NCI-H1436 treated with DMSO at 0.1 percent for 48 hours (cell line): ENCODE measurements around the gene KRCC1.
"Not testable (repeated sequence)": the region's sequence is repeated elsewhere in the genome, so short reads cannot be mapped to it uniquely, and the experiment has no call there.

Experiments
- DNase-seq: peaks from one replicate; lab custom pipeline; 2025; lab: John Stamatoyannopoulos, UW

KRCC1 gene

DNA sequence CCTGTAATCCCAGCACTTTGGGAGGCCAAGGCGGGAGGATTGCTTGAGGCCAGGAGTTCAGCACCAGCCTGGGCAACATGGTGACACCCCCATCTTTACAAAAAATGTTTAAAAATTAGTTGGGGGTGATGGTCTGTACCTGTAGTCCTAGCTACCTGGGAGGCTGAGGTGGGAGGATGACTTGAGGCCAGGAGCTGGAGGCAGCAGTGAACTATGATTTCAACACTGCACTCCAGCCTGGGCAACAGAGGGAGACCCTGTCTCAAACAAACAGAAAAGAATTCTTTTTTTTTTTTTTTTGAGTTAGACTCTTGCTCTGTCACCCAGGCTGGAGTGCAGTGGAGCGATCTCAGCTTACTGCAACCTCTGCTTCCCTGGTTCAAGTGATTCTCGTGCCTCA is 55.1 kb downstream of the KRCC1 start:
- DNase-seq, result not testable (repeated sequence)

DNA sequence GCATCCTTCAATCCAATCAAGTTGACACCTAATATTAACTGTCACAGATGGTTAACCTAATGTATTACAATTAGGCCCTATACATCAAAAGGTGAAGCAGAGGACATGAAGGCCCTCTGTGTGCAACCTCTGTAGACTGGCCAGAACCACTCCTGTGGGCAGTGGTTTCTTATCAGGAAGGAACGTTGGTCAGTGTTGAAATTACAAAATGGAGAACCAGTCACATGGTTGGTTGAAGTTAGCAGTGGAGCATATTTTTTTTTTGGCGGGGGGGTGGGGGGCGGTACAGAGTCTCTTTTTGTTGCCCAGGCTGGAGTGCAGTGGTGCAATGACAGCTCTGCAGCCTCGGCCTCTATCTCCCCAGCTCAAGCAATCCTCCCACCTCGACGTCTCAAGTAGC is 59.0 kb downstream of the KRCC1 start:
- no peak for DNase-seq

DNA sequence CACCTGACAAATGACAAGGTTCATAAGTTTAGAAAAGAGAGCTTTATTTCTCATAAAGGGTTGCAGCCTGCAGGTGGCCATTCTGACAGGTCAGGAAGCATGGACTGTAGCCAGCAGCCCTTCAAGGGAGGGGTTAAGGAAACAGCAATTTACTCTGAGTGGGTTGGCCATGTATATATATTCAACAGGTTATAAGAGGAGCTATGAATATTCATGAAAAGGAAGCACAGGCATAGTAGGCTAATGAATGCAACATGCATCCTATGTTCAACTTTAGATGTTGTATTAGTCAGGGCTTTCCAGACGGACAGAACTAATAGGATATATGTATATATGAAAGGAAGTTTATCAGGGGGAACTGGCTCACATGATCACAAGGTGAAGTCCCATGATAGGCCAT is 59.8 kb downstream of the KRCC1 start:
- no peak for DNase-seq

DNA sequence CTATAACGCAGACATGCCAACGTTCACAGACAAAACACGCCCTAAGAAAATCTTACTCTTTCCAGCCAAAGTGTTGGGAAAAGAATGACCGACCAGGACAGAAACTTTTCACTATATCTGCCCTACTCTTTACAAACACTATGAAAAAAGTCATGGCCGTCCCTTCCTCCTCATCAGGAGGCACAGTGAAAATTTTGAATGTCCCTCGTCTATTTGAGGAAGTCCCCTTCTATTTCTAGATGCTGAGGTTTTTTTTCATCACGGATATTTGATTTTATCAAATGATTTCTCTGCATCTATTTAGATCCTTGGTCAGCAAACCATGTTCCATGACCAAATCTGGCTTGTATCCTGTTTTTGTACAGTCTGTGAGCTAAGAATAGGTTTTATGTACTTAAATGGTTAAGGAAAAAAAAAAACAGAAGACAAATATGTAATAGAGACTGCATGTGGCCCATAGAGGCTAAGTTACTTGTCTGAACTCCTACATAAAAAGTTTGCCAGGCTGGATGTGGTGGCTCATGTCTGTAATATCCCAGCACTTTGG is 61.2 kb downstream of the KRCC1 start:
- not testable (repeated sequence) for DNase-seq

DNA sequence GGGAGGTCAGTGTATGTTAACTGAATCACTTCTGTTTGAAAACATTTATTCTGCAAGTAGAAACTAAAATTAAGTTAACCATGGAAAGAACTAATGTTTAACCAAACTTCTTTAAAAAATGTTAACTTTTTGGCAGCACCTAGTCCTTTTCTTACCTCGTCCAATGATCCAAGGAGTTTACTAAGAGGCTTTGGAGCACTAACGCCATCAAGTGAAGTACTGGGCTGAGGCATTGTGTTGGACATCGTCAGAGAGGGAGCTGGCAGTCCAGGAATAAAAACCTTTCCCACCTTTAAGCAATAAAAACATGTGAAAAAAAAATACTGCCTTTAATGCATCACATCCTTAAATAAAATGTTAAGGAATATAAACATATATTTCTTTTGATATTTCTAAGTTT is 63.0 kb downstream of the KRCC1 start:
- DNase-seq, result not testable (repeated sequence)

DNA sequence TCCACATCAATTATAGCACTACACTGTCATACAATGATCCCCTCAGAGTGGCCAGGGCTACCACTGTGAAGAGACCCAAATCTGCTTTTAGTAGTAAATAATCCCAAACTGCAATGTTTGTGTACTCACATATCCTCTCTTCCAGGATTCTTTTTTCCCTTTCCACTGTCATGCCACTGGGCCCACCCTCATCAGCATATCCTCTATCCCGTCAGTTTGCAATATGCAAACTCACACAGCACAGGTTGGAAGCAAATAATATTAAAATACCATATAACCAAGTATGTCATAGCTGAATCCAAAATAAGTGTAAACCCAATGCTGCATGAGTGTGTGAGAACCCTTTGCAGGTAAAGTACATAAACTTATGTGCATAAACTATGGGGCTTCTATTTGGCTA is 68.1 kb downstream of the KRCC1 start:
- not testable (repeated sequence) for DNase-seq

DNA sequence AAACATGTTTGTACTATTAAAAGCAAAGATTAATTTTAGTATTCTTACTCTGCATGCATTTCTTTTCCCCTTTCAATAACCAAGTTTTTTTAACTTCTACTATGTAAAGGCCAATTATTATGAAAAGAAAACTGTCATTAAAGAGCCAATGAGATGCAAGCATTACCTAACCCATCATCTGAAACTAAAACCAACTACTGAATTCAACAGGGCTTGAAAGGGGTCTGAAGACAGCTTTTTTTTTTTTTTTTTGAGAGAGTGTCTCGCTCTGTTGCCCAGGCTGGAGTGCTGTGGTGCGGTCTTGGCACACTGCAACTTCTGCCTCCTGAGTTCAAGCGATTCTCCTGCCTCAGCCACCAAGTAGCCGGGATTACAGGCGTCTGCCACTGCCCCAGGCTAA is 69.7 kb downstream of the KRCC1 start:
- not testable (repeated sequence) for DNase-seq

DNA sequence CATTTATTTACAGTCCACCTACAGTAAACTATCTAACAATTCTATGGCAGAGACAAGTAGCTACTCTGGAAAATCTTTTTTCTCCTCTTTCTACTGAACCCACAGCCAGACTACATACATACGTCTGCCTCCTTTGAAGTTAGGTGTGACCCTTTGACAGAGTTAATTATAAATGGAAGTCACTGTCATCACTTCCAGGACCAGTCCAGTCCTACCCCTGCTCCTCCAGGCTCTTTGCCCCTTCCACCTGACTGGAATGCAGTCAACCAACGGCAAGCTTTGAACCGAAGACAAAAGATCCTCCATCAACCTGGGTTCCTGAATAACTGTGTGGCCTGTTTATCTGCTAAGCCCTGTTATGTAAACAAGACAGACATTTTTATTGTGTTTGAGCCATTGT is 74.4 kb downstream of the KRCC1 start:
- not testable (repeated sequence) for DNase-seq
